ENCODE data around the gene PCDHGA2.
"Not testable (repeated sequence)": the region's sequence is repeated elsewhere in the genome, so short reads cannot be mapped to it uniquely, and the experiment has no call there.

PCDHGA2 gene

GRCh38 chr5:141306630-141307029, 31.9 kb upstream of the PCDHGA2 start:
- TF ChIP-seq, protein P1, sequence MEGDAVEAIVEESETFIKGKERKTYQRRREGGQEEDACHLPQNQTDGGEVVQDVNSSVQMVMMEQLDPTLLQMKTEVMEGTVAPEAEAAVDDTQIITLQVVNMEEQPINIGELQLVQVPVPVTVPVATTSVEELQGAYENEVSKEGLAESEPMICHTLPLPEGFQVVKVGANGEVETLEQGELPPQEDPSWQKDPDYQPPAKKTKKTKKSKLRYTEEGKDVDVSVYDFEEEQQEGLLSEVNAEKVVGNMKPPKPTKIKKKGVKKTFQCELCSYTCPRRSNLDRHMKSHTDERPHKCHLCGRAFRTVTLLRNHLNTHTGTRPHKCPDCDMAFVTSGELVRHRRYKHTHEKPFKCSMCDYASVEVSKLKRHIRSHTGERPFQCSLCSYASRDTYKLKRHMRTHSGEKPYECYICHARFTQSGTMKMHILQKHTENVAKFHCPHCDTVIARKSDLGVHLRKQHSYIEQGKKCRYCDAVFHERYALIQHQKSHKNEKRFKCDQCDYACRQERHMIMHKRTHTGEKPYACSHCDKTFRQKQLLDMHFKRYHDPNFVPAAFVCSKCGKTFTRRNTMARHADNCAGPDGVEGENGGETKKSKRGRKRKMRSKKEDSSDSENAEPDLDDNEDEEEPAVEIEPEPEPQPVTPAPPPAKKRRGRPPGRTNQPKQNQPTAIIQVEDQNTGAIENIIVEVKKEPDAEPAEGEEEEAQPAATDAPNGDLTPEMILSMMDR (IDR thresholded peaks at IDR 0.05; ENCODE audit: low read depth, low read length, poor library complexity, severe bottlenecking) = no peak
- no peak for TF ChIP-seq EZH2phosphoT487 (IDR thresholded peaks at IDR 0.05; ENCODE audit: borderline replicate concordance, low read length)
- Histone ChIP-seq H3K9me2 (replicated peaks; ENCODE audit: control insufficient read depth, low read length) (no peaks in the 10 kb centered on the region), H3K4me1 (ENCODE audit: control insufficient read depth, low read length) (no peaks in the 10 kb centered on the region), H3K9me3 (ENCODE audit: control insufficient read depth, insufficient read depth, low read length) (peaks cover 22% of the 10 kb centered on the region; the same call in 1 of the 2 replicates), H3K79me2 (ENCODE audit: control insufficient read depth, low read length) (peaks cover 16% of the 10 kb centered on the region), H3K36me3 (ENCODE audit: control insufficient read depth, low read length) (peaks cover 3% of the 10 kb centered on the region; the same call in 1 of the 2 replicates), H3K4me2 (ENCODE audit: low read length) (no peak overlapping the region), H3K27ac (ENCODE audit: low read depth, low read length) (no peak overlapping the region), H3K4me3 (ENCODE audit: low read length) (no peak overlapping the region), H3F3A (ENCODE audit: control insufficient read depth, insufficient read depth) (no peaks in the 10 kb centered on the region), H4K20me1 (ENCODE audit: control insufficient read depth, insufficient read depth, low read depth, low read length) (no peaks in the 10 kb centered on the region), H3K27me3 (ENCODE audit: control insufficient read depth, low read length) (no peaks in the 10 kb centered on the region)

DNA sequence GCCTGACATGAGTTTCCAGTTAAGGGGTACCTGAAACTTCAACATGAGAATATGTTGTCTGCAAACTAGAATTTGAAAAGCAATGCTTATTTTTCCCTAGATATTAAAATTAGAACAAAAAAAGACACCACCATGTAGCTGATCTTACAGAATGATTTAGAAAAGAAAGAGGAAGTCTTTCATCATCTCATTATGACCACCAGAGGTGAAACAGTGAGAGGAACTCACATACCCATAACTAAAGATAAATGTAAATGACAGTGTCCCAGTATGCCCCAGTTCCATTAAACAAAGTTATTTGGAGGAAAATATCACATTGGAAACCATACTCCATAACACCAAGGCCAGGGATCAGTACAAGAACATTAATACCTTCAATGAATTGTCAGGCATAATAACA, 24.8 kb upstream of the PCDHGA2 start:
- peaks cover 37% of the 10 kb centered on the region for H3K9me3 ChIP-seq (ENCODE audit: control insufficient read depth, insufficient read depth, low read length)
- H3K27me3 ChIP-seq (ENCODE audit: control insufficient read depth, low read length) = no peaks in the 10 kb centered on the region
- H3K27ac ChIP-seq (ENCODE audit: low read depth, low read length) = no peak overlapping the region
- no peaks in the 10 kb centered on the region for H3F3A ChIP-seq (ENCODE audit: control insufficient read depth, insufficient read depth)
- peaks cover 60% of the 10 kb centered on the region for H3K36me3 ChIP-seq (ENCODE audit: control insufficient read depth, low read length)
- H3K4me2 ChIP-seq (ENCODE audit: low read length) = no peak overlapping the region
- peaks cover 76% of the 10 kb centered on the region for H3K79me2 ChIP-seq (ENCODE audit: control insufficient read depth, low read length)
- H3K9me2 ChIP-seq (replicated peaks; ENCODE audit: control insufficient read depth, low read length) = no peaks in the 10 kb centered on the region
- no peak for TF ChIP-seq EZH2phosphoT487 (IDR thresholded peaks at IDR 0.05; ENCODE audit: borderline replicate concordance, low read length)
- TF ChIP-seq, protein P1 (IDR thresholded peaks at IDR 0.05; ENCODE audit: low read depth, low read length, poor library complexity, severe bottlenecking) = no peak
- no peaks in the 10 kb centered on the region for H4K20me1 ChIP-seq (ENCODE audit: control insufficient read depth, insufficient read depth, low read depth, low read length)
- peaks cover 6% of the 10 kb centered on the region for H3K4me1 ChIP-seq (ENCODE audit: control insufficient read depth, low read length)
- H3K4me3 ChIP-seq (ENCODE audit: low read length) = no peak overlapping the region

DNA sequence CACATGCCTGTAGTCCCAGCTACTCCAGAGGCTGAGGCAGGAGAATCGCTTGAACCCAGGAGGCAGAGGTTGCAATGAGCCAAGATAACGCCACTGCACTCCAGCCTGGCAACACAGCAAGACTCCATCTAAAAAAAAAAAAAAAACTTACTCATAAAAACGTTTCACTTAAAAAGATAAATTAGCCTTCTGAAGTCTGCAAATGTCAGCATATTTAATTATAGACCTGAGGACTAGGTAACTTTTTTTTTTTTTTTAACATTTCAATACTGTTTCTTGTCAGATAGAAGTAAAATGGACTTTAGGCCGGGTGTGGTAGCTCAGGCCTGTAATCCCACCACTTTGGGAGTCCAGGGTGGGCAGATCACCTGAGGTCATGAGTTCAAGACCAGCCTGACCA, 21.6 kb upstream of the PCDHGA2 start:
- not testable (repeated sequence) for H4K20me1 ChIP-seq (ENCODE audit: control insufficient read depth, insufficient read depth, low read depth, low read length); H3K4me2 ChIP-seq (ENCODE audit: low read length); H3F3A ChIP-seq (ENCODE audit: control insufficient read depth, insufficient read depth); H3K27ac ChIP-seq (ENCODE audit: low read depth, low read length); H3K9me2 ChIP-seq (replicated peaks; ENCODE audit: control insufficient read depth, low read length); H3K4me3 ChIP-seq (ENCODE audit: low read length); H3K27me3 ChIP-seq (ENCODE audit: control insufficient read depth, low read length)
- peaks cover 72% of the 10 kb centered on the region for H3K36me3 ChIP-seq (ENCODE audit: control insufficient read depth, low read length)
- peaks cover 27% of the 10 kb centered on the region for H3K4me1 ChIP-seq (ENCODE audit: control insufficient read depth, low read length)
- H3K79me2 ChIP-seq (ENCODE audit: control insufficient read depth, low read length) = peaks cover 83% of the 10 kb centered on the region
- H3K9me3 ChIP-seq (ENCODE audit: control insufficient read depth, insufficient read depth, low read length) = peaks cover 51% of the 10 kb centered on the region

DNA sequence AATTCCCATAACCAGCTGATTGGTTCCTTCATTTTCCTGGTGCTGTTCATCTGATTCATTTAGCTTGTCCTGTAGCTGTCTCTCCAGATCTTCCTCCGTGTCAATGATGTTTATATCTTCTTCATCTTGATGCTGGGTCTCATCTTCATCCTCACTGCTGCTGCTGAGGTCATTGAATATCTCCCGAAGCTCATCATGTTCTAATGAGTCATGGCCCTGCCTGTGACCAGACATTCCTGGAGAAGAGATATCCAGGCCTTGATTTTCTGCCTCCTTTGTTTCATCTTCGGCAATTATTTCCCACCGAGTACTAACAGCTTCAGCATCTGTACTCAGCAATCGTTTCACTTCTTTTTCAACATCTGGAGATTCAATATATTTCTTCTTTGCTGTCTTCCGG, 19.4 kb upstream of the PCDHGA2 start:
- TF ChIP-seq, protein P1 (IDR thresholded peaks at IDR 0.05; ENCODE audit: low read depth, low read length, poor library complexity, severe bottlenecking) = no peak
- no peak for TF ChIP-seq EZH2phosphoT487 (IDR thresholded peaks at IDR 0.05; ENCODE audit: borderline replicate concordance, low read length)
- Histone ChIP-seq H3K27me3 (ENCODE audit: control insufficient read depth, low read length) (no peaks in the 10 kb centered on the region), H3K4me2 (ENCODE audit: low read length) (peak overlapping the region; percentile 66), H4K20me1 (ENCODE audit: control insufficient read depth, insufficient read depth, low read depth, low read length) (no peaks in the 10 kb centered on the region), H3K79me2 (ENCODE audit: control insufficient read depth, low read length) (peaks cover 63% of the 10 kb centered on the region), H3K27ac (ENCODE audit: low read depth, low read length) (no peak overlapping the region), H3K36me3 (ENCODE audit: control insufficient read depth, low read length) (peaks cover 58% of the 10 kb centered on the region), H3K9me2 (replicated peaks; ENCODE audit: control insufficient read depth, low read length) (no peaks in the 10 kb centered on the region), H3K4me3 (ENCODE audit: low read length) (peak overlapping the region; percentile 82), H3K9me3 (ENCODE audit: control insufficient read depth, insufficient read depth, low read length) (peaks cover 50% of the 10 kb centered on the region), H3K4me1 (ENCODE audit: control insufficient read depth, low read length) (peaks cover 28% of the 10 kb centered on the region), H3F3A (ENCODE audit: control insufficient read depth, insufficient read depth) (no peaks in the 10 kb centered on the region)
